HG03342 (cell line): ENCODE data around the gene SMARCD3.

Source experiments
- ATAC-seq: cut with Tn5 transposase; IDR thresholded peaks from one replicate; pipeline ENCODE4 v1.9.1; 2021; ENCODE audit warnings: mild to moderate bottlenecking, moderate library complexity; ENCODE audit not compliant: unreplicated experiment

Gene SMARCD3

DNA sequence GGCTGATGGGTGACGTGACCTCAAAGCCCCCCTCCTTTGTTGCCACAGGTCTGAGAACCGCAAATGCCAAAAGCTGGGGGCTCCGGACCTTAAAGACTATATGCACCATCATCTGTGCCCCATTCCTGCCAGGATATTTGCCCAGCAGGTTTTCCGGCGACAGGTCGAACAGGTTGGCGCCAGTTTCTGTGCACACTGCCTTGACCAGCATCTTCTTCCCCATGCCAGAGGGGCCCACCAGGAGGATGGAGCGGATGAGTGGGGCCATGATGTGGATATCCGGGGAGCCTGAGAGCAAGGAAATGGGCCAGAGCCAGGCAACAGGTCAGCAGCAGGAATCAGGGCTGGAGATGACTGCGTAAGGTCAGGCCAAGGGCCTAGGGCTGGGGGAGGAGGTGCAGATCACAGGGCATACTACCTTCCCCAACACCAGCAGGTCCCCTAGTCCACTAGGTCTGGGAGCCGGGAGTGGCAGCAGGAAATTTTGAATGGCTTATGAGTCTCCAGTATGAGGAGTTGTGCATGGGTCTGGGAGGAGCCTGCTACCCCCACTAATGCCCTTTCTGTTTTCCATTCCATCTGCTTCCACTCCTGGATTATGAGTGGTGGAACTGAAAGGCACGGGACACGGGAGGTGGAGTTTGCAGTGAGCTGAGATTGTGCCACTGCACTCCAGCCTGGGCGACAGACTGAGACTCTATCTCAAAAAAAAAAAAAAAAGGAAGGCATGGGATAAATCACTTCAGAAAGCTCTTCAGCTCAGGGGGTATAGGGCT lies 55.1 kb downstream of the SMARCD3 start:
- no peak for ATAC-seq

DNA sequence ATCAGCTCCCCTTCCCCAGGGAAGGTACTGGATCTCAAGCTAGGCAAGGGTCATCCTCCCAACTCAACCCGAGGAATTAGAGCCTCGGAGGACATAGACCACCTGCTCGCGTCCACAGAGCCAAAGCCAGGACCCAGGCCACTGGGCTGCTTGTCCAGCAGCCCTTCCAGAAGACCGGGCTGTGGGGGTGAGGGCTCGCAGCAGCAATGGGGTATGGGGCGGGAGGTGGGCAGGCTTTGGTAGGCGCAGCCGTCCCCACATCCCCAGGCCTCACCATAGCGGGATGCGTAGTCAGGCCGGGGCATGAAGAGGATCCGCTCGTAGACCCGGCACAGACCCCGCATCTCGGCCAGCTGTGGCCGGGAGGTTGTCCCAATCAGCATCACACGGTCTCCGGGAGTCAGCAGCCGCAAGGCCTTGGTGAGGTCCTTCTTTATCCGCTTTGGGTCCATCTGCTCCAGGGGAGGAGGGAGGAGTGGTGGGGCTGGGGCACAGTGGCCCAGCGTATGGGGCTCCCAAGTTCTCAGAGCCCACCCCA lies 56.4 kb downstream of the SMARCD3 start:
- ATAC-seq: no peak

DNA sequence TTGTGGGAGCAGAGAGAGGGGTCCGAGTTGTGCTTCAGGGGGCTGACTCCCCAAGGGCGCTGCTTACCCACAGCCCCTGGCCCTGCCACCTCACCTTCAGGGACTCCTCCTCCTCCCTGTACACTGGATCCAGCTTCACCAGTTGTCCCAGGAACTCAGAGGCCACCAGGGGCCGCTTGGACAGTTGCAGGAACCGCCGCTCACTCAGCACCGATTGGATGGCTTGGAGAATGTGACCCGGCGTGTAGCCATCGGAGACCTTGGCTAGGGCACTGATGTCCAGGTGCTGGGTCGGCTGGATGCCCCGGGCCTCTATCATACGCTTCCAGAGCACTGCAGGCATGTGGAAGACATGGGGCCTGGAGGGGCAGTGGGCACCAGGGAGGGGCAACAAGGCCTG lies 57.0 kb downstream of the SMARCD3 start:
- no peak for ATAC-seq

DNA sequence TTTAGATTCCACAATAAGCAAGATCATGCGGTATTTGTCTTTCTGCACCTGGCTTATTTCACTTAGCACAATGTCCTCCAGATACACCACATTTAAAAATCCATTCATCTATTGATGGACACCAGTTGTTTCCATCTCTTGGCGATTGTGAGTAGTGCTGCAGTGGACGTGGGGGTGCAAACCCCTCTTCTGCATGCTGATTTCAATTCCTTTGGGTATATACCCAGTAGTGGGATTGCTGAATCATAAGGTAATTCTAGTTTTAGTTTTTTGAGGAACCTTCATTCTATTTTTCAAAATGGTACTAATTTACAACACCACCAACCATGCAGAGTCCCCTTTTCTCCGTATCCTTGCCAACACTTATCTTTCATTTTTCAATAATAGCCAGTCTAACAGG lies 59.5 kb downstream of the SMARCD3 start:
- no peak for ATAC-seq
